Measurements from ENCODE around the gene P2RX1.
"Not testable (repeated sequence)": the region's sequence is repeated elsewhere in the genome, so short reads cannot be mapped to it uniquely, and the experiment has no call there.

Gene P2RX1

GRCh38 chr17:3861761-3862681 lies 54.2 kb downstream of the P2RX1 start:
- DNase-seq (ENCODE audit: low read depth in 2 of 2, low spot score in 1 of 2), result no peak

DNA sequence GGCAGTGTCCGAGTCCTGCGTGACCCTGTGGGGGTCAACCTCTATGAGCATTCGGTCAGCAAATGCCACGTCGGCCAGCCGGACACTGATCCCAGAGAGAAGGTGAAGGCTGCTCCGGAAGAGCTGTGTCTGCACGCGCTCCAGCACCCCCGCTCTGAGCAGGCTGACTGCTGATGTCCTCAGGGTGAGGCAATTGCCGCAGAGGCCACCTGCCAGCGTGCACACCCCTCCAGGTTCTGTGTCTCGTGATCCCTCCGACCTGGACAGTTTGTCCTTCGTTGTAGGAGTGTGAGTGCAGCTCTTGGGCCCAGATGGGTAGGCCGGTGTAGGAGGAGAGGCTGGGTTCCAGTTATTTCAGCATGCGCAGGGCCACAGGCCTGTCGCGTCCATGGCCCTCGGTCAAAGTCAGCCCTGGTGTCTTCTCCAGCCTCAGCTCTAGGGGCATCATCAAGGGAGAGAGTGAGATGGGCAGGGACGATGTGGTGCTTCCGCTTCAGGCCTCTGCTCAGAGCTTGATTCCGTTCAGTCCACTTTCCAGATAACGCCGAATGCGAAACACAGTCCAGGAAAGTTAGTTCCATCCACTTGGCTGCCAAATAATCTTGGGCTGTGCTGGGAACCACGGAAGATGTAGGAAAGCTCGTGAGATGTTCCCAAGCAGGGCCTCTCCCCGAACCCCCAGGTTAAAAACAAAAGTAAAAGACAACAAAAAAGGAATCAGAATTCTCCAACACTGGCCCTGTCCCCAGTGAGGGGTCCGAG lies 55.1 kb downstream of the P2RX1 start:
- no peak for DNase-seq (ENCODE audit: low read depth in 2 of 2, low spot score in 1 of 2)

DNA sequence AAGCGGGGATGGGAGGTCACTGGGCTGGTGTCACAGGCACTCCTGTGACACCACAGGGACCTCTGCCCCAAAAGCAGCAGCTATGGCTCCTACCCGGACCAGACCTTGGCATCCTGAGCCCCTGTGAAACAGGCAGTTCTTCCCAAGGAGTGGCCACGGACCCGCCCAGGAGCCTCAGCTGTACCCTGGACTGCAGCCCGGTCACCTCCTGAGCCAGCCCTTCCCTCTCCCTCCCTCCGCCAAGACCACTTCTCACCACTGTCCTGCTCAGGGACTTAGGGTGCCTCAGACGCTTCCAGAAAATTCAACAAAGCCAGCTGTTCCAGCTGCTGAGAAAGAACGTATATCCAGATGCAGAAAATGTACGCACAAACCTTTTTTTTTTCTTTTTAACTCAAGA lies 56.3 kb downstream of the P2RX1 start:
- DNase-seq (ENCODE audit: low read depth in 2 of 2, low spot score in 1 of 2), result no peak

- DNase-seq (ENCODE audit: low read depth in 2 of 2, low spot score in 1 of 2), result no peak
Observed at GRCh38 chr17:3857261-3858105, 58.8 kb downstream of the P2RX1 start.

- not testable (repeated sequence) for DNase-seq (ENCODE audit: low read depth in 2 of 2, low spot score in 1 of 2)
Observed at GRCh38 chr17:3854204-3854603, 62.1 kb downstream of the P2RX1 start.

GRCh38 chr17:3852561-3852960 lies 63.7 kb downstream of the P2RX1 start:
- DNase-seq (ENCODE audit: low read depth in 2 of 2, low spot score in 1 of 2), result no peak

DNA sequence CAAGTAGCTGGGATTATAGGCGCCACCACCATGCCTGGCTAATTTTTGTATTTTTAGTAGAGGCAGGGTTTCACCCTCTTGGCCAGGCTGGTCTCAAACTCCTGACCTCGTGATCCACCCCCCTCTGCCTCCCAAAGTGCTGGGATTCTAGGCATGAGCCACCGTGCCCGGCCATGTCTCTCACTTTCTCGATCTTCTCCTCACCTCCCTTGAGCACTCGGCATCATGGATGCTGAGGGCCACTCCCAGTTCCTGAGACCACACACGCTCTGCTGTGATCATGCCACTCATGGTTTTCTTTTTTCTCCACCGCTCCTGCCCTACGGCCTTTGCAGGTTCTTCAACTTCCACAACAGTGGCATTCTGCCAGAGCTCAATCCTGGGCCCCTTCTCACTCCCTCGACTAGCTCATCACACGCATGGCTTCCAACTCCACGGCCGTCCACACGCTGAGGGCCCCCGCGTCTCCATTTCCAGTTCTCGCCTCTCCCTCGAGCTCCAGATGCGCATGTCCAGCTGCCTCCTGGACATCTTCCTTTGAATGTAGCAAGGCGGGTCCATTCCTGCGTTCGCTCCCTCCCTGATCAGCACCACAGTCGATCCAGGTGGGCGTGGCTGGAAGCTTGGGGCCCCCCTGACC lies 64.7 kb downstream of the P2RX1 start:
- DNase-seq (ENCODE audit: low read depth in 2 of 2, low spot score in 1 of 2), result no peak

GRCh38 chr17:3848229-3848835 lies 67.9 kb downstream of the P2RX1 start:
- DNase-seq (ENCODE audit: low read depth in 2 of 2, low spot score in 1 of 2), result no peak

- no peak for DNase-seq (ENCODE audit: low read depth in 2 of 2, low spot score in 1 of 2)
Observed at GRCh38 chr17:3847165-3847670, 69.0 kb downstream of the P2RX1 start.

Measured in stimulated activated CD8-positive, alpha-beta memory T cell treated with anti-CD3 and anti-CD28 coated beads, Interleukin-4, amount 100 ng/mL, for 1 hour (primary cell).